ENCODE measurements around the gene PSPN. TPM values are rescaled to one million over a fixed set of nuclear protein-coding genes. Genes with fewer than 3 reads are reported as not detected.
A peak's percentile ranks its signal among the peaks of the same experiment; 100 is the strongest.

PSPN gene
- total and polyA plus RNA-seq, 8 donors = 0.64 to 1.4 (median 0.92) TPM

DNA sequence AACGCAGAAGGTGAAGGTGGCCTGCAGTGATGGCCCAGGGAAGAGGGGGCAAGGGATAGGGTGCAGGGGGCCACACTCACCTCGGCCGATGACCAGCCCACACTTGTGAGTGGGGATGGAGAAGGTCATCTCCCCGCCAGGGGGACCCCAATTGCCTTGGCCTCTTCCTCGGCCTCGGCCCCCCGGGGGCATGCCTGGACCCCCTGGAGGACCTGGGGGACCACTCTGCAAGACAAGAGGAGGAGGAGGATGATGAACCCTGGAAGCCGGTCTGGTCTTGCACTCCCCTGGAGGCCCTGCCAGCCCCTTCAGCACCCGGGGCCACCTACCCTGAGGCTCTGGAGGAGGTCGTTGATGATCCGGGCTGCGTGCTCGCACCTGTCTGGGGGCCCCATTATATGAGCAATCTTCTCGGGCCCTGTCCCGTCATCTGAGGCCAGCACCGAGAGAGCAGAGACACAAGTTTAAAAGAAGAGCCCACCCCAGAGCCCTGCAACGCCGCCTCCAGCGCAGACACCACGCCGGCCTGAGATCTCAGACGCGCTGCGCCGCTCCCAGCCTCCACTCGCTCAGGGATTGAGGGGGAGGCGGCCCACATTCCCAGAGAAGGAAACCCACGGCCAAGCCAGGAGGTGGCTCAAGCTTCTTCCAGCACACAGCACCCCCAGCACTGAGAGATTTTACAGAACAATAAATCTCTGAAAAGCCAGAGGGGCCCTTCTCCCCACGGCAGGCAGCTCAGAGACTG lies 41.1 kb upstream of the PSPN start:
- 95 to 97% methylated on average over 27 to 29 of the region's 29 CpGs for WGBS, 2 donors
- FAIRE-seq (no peak), DNase-seq (peak in 1 of 6 donors; percentile 70), ATAC-seq (no peak)
- TF ChIP-seq, protein P1, sequence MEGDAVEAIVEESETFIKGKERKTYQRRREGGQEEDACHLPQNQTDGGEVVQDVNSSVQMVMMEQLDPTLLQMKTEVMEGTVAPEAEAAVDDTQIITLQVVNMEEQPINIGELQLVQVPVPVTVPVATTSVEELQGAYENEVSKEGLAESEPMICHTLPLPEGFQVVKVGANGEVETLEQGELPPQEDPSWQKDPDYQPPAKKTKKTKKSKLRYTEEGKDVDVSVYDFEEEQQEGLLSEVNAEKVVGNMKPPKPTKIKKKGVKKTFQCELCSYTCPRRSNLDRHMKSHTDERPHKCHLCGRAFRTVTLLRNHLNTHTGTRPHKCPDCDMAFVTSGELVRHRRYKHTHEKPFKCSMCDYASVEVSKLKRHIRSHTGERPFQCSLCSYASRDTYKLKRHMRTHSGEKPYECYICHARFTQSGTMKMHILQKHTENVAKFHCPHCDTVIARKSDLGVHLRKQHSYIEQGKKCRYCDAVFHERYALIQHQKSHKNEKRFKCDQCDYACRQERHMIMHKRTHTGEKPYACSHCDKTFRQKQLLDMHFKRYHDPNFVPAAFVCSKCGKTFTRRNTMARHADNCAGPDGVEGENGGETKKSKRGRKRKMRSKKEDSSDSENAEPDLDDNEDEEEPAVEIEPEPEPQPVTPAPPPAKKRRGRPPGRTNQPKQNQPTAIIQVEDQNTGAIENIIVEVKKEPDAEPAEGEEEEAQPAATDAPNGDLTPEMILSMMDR (IDR thresholded peaks at IDR 0.05) = no peak
- intact Hi-C loops (cut with DNase I) = no loop called here
- no peaks in the 10 kb centered on the region for H3K9me3 ChIP-seq
- H3K36me3 ChIP-seq = peaks cover 11 to 69% (median 55%) of the 10 kb centered on the region in 3 donors
- no peak overlapping the region for H3K27ac ChIP-seq
- H3K4me1 ChIP-seq = no peaks in the 10 kb centered on the region
- no peak overlapping the region for H3K4me3 ChIP-seq
- H3K27me3 ChIP-seq = no peaks in the 10 kb centered on the region

GRCh38 chr19:6415591-6416190 lies 40.0 kb upstream of the PSPN start:
- WGBS, 2 donors = 94 to 95% methylated on average over 28 to 32 of the region's 32 CpGs
- TF ChIP-seq, protein P1 (IDR thresholded peaks at IDR 0.05) = no peak
- Histone ChIP-seq H3K27ac (no peak overlapping the region), H3K4me1 (no peaks in the 10 kb centered on the region), H3K27me3 (no peaks in the 10 kb centered on the region), H3K9me3 (no peaks in the 10 kb centered on the region), H3K4me3 (no peak overlapping the region), H3K36me3 (peaks cover 11 to 67% (median 55%) of the 10 kb centered on the region in 3 donors)
- FAIRE-seq = no peak
- intact Hi-C loops (cut with DNase I) = no loop called here
- ATAC-seq = no peak
- DNase-seq = peak in 1 of 6 donors; percentile 72

DNA sequence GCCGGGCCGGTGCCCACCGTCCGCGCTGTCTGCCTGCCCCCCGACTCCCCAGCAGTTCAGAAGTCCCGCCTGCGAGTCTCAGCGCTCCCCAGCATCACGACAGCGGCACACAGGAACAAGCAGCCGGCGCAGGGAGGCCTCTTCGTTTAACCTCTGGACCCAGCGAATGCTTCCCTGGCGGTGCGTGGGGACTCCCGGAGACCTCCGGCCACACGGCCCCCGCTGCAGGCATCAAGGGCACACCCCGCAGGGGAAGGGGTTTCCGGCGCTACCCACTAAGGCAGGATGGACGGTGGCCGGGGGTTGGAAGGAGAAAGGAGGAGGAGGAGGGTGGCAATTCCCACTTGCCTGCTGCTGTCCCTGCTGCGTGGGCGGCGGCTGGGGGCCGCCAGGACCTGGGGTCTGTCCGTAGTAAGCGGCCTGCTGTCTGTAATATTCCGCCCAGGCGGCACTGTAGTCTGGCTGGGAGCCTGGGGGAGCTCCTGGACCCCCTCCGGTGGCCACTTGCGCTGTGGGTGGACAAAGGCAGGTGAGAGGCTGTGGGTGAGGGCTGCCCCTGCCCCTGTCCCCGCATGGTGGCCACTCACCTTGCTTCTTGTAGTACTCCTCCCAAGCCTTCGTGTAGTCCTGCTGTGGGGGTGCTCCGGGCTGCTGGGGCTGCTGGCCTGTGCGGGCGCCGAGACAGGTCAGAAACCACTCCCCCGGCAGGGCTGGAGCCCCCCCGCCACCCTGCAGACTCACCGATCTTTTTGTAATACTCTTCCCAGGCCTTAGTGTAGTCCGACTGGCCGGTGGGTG lies 39.3 kb upstream of the PSPN start:
- Histone ChIP-seq H3K27ac (no peak overlapping the region), H3K36me3 (peaks cover 11 to 60% (median 52%) of the 10 kb centered on the region in 3 donors), H3K4me1 (no peaks in the 10 kb centered on the region), H3K27me3 (no peaks in the 10 kb centered on the region), H3K9me3 (no peaks in the 10 kb centered on the region), H3K4me3 (no peak overlapping the region)
- intact Hi-C loops (cut with DNase I) = no loop called here
- no peak for ATAC-seq
- no peak for FAIRE-seq
- TF ChIP-seq, protein P1 (IDR thresholded peaks at IDR 0.05) = no peak
- WGBS, 2 donors = 94 to 96% methylated on average over 46 to 47 of the region's 47 CpGs
- DNase-seq = peak in 1 of 6 donors; percentile 74

DNA sequence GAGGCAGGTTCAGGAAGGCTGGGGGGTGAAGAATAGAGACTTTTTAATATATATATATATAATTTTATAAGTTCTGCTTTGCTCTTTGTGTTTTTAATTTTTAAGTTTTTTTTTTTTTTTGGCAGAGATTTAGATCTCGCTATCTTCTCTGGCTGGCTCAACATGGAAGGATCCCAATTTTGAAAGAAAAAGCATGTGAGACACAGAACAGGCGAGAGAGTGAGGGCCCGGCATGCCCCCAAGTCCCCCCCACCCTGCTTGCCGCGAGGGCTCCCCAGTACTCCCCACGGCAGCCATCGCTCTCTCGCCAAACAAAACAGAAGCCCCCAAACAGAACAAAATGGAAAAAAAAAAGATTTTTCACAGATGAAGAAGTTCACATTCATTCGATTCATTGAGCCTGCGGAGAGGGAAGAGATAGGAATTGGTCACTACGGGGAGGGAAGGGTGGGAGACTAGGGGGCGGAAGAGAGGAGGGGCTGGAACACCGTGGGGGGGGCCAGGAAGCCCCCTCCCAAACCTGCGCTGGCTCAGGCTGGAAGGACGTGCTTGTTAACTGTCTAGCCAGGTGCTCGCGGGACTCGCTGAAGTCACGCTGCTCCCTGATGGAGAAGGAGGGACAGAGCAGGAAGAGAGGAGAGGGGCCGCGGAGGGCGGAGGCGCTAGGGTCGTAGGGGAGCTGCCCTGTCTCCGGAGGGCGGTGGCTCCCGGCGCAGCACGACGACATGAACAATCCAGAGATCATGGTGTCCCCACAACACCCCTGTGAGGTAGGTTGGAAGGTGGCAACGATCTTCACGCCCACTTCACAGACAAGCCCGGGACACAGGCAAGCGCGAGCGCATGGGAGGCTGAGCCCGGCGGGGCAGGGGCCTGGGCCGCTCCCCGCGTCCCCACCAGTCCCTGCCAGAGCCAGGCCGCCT lies 38.2 kb upstream of the PSPN start:
- FAIRE-seq (no peak), ATAC-seq (no peak), DNase-seq (peak in 1 of 6 donors; percentile 63)
- Histone ChIP-seq H3K27ac (no peak overlapping the region), H3K36me3 (peaks cover 11 to 50% (median 48%) of the 10 kb centered on the region in 3 donors), H3K27me3 (no peaks in the 10 kb centered on the region), H3K9me3 (no peaks in the 10 kb centered on the region), H3K4me1 (no peaks in the 10 kb centered on the region), H3K4me3 (no peak overlapping the region)
- 79 to 83% methylated on average over 41 to 42 of the region's 42 CpGs for WGBS, 2 donors
- TF ChIP-seq, protein P1 (IDR thresholded peaks at IDR 0.05) = no peak
- intact Hi-C loops (cut with DNase I) = no loop called here

Data from pancreas (tissue), 10 donors.